MCF 10A (cell line): ENCODE results near the gene DIP2A. TPM values are rescaled to one million over a fixed set of nuclear protein-coding genes. Genes with fewer than 3 reads are reported as not detected.

Source experiments
- BruUV-seq: library from RNA; stranded (reverse); fragments of 400-500 nt; replicated peaks from 2 replicates; lab custom pipeline; 2021; lab: Mats Ljungman, UMichigan
- CTCF ChIA-PET: fragments of 300-600 bp; sonication (Branson Sonifier 250); formaldehyde crosslinking; extraction: SDS; loops from one replicate; lab custom pipeline; 2021; ENCODE audit warnings: antibody characterized with exemption, inconsistent platforms; lab: Yijun Ruan, JAX
- POLR2A ChIA-PET: fragments of 300-600, 350-650 bp; sonication (Branson Sonifier 250); formaldehyde crosslinking; extraction: SDS; loops from one replicate; lab custom pipeline; 2020; ENCODE audit warnings: antibody characterized with exemption, inconsistent platforms; lab: Yijun Ruan, JAX
- DNase-seq: peaks from one replicate; pipeline ENCODE4 v3.0.0-alpha.2; 2018; ENCODE audit not compliant: unreplicated experiment
- H3K27ac Mint-ChIP-seq: one replicate; pipeline ENCODE4 v1.8.0; 2022; ENCODE audit warnings: mild to moderate bottlenecking, low read depth, mixed read lengths; ENCODE audit not compliant: unreplicated experiment
- H3K27me3 Mint-ChIP-seq: one replicate; pipeline ENCODE4 v1.8.0; 2022; ENCODE audit warnings: mixed read lengths; ENCODE audit not compliant: insufficient read depth, unreplicated experiment
- H3K36me3 Mint-ChIP-seq: one replicate; pipeline ENCODE4 v1.8.0; 2022; ENCODE audit warnings: mild to moderate bottlenecking, moderate library complexity, mixed read lengths; ENCODE audit not compliant: insufficient read depth, unreplicated experiment
- H3K4me1 Mint-ChIP-seq: one replicate; pipeline ENCODE4 v1.8.0; 2022; ENCODE audit warnings: mixed read lengths; ENCODE audit not compliant: insufficient read depth, unreplicated experiment
- H3K4me3 Mint-ChIP-seq: one replicate; pipeline ENCODE4 v1.8.0; 2022; ENCODE audit warnings: mild to moderate bottlenecking, moderate library complexity, mixed read lengths; ENCODE audit not compliant: unreplicated experiment
- H3K9me3 Mint-ChIP-seq: one replicate; pipeline ENCODE4 v1.8.0; 2022; ENCODE audit warnings: mixed read lengths; ENCODE audit not compliant: unreplicated experiment
- CTCF ChIP-seq: fragments of 200-600 bp; IDR thresholded peaks from one replicate; pipeline ENCODE4 v1.8.0; 2022; ENCODE audit warnings: antibody characterized with exemption, mild to moderate bottlenecking; ENCODE audit not compliant: unreplicated experiment
- intact Hi-C: fragments of 100-400 bp; cut with micrococcal nuclease; formaldehyde crosslinking; loops from 2 replicates; pipeline ENCODE4 v1.14.1; 2022
- total RNA-seq: library from RNA; stranded (reverse); gene quantifications from 2 replicates; pipeline ENCODE4 v1.2.3, GENCODE V29; 2022

DIP2A gene
- total RNA-seq, 1 experiment from 2014 or later: 39.6 TPM

GRCh38 chr21:46411236-46411635 is 47.5 kb upstream of the DIP2A start:
- CTCF ChIA-PET: interaction anchor here (0.6 kb wide), 1 partner anchor 1536 kb away, joined by 3 read pairs; no protein-coding TSS in a partner anchor
- intact Hi-C loops: no loop called here
- POLR2A ChIA-PET: interaction anchor here (0.5 kb wide), 1 partner anchor 91 kb away, joined by 3 read pairs; no protein-coding TSS in a partner anchor
- DNase-seq: no peak
- TSS peak; percentile 80 for BruUV-seq
- Mint-ChIP-seq H3K4me1 (no peaks in the 10 kb centered on the region), H3K9me3 (no peaks in the 10 kb centered on the region), H3K27ac (no peak overlapping the region), H3K27me3 (no peaks in the 10 kb centered on the region), H3K36me3 (peaks cover 66% of the 10 kb centered on the region), H3K4me3 (no peak overlapping the region)
- TF ChIP-seq CTCF: no peak

- Mint-ChIP-seq H3K36me3 (peaks cover 70% of the 10 kb centered on the region), H3K27me3 (no peaks in the 10 kb centered on the region), H3K4me1 (no peaks in the 10 kb centered on the region), H3K9me3 (no peaks in the 10 kb centered on the region), H3K27ac (no peak overlapping the region), H3K4me3 (no peak overlapping the region)
- no TSS peak for BruUV-seq
- no peak for DNase-seq
- no peak for TF ChIP-seq CTCF
- ChIA-PET POLR2A (interaction anchor here (0.5 kb wide), 1 partner anchor 90 kb away, joined by 3 read pairs; no protein-coding TSS in a partner anchor), CTCF (no interaction called here)
- intact Hi-C loops: no loop called here
These were observed 47.0 kb upstream of the DIP2A start for GRCh38 chr21:46411691-46412090.

DNA sequence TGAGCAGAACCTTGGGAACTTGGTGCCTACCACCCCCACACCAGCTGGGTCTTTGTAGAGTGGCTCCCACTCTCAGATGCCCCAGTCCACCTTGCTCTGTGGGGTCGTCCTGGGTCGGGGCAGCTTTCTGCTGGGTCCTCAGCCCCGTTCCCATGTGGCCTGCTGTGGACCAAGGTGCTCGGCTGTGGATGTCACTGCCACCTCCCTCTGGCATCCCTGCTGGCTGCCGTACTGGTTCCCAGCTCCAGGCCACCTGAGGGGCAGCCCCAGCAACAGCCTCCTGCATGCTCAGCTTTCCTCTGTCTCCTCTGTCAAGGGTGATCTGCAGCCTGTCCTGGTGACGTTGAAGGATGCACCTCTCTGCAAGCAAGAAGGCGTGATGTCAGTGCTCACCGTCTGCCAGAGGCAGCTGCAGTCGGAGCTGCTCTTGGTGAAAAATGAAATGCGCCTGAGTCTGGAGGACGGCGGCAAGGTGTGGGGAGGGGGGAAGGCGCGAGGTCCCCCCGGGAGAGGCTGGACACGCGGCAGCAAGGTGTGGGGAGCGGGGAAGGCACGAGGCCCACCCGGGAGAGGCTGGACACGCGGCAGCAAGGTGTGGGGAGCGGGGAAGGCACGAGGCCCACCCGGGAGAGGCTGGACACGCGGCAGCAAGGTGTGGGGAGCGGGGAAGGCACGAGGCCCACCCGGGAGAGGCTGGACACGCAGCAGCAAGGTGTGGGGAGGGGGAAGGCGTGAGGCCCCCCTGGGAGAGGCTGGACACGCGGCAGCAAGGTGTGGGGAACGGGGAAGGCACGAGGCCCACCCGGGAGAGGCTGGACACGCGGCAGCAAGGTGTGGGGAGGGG is 45.9 kb upstream of the DIP2A start:
- H3K4me3 Mint-ChIP-seq: no peak overlapping the region
- intact Hi-C loops: no loop called here
- no peaks in the 10 kb centered on the region for H3K4me1 Mint-ChIP-seq
- POLR2A ChIA-PET: interaction anchor here (1.0 kb wide), 1 partner anchor 45 kb away, joined by 3 read pairs; no protein-coding TSS in a partner anchor
- CTCF ChIA-PET: interaction anchor here (0.5 to 0.6 kb wide), 2 partner anchors 50 to 122 kb away, joined by 3 read pairs; no protein-coding TSS in a partner anchor
- no peak for DNase-seq
- H3K27ac Mint-ChIP-seq: no peak overlapping the region
- H3K27me3 Mint-ChIP-seq: no peaks in the 10 kb centered on the region
- H3K36me3 Mint-ChIP-seq: peaks cover 76% of the 10 kb centered on the region
- no TSS peak for BruUV-seq
- no peak for TF ChIP-seq CTCF
- no peaks in the 10 kb centered on the region for H3K9me3 Mint-ChIP-seq

DNA sequence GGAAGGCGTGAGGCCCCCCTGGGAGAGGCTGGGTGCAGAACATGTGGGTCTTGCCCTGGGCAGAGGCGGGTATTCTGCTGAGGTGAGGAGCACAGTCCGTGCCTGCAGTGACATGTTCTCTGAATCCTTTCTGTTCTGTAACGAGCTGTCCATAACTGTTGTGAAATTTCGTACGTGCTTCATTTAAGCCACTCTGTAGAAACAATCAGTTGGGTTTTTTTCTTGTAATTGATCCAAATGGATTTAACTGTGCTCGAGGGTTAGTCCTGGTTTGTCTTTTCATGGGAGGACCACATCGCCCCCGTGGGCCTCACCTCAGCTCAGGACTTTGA is 45.4 kb upstream of the DIP2A start:
- Mint-ChIP-seq H3K9me3 (no peaks in the 10 kb centered on the region), H3K4me1 (no peaks in the 10 kb centered on the region), H3K36me3 (peaks cover 73% of the 10 kb centered on the region), H3K27me3 (no peaks in the 10 kb centered on the region), H3K4me3 (no peak overlapping the region), H3K27ac (no peak overlapping the region)
- peak; percentile 1 for DNase-seq
- no peak for TF ChIP-seq CTCF
- CTCF ChIA-PET: no interaction called here
- intact Hi-C loops: no loop called here
- POLR2A ChIA-PET: interaction anchor here (1.0 kb wide), 1 partner anchor 44 kb away, joined by 3 read pairs; no protein-coding TSS in a partner anchor
- no TSS peak for BruUV-seq
